ENCODE results near the gene WDR62.
A peak's percentile ranks its signal among the peaks of the same experiment; 100 is the strongest.
"Not testable (repeated sequence)": the region's sequence is repeated elsewhere in the genome, so short reads cannot be mapped to it uniquely, and the experiment has no call there.

Gene WDR62

GRCh38 chr19:36131221-36131620 lies 76.5 kb downstream of the WDR62 start:
- H3K27me3 ChIP-seq (ENCODE audit: control insufficient read depth, insufficient read depth, low read length); H3K9ac ChIP-seq (ENCODE audit: low read depth, low read length); H3K27ac ChIP-seq (ENCODE audit: low read depth, low read length); H3K4me3 ChIP-seq (ENCODE audit: low read depth, low read length); H3K36me3 ChIP-seq (ENCODE audit: control insufficient read depth, insufficient read depth, low read length); H3K9me3 ChIP-seq (ENCODE audit: control insufficient read depth, insufficient read depth, low read length); H3K4me1 ChIP-seq (ENCODE audit: control insufficient read depth, insufficient read depth, low read length): not testable (repeated sequence)

GRCh38 chr19:36134867-36135266 lies 80.2 kb downstream of the WDR62 start:
- not testable (repeated sequence) for H3K4me3 ChIP-seq (ENCODE audit: low read depth, low read length); H3K27me3 ChIP-seq (ENCODE audit: control insufficient read depth, insufficient read depth, low read length); H3K4me1 ChIP-seq (ENCODE audit: control insufficient read depth, insufficient read depth, low read length); H3K9me3 ChIP-seq (ENCODE audit: control insufficient read depth, insufficient read depth, low read length); H3K36me3 ChIP-seq (ENCODE audit: control insufficient read depth, insufficient read depth, low read length); H3K9ac ChIP-seq (ENCODE audit: low read depth, low read length); H3K27ac ChIP-seq (ENCODE audit: low read depth, low read length)

GRCh38 chr19:36136964-36137686 lies 82.4 kb downstream of the WDR62 start:
- Histone ChIP-seq H3K27me3 (ENCODE audit: control insufficient read depth, insufficient read depth, low read length) (no peaks in the 10 kb centered on the region), H3K9ac (ENCODE audit: low read depth, low read length) (no peak overlapping the region), H3K4me1 (ENCODE audit: control insufficient read depth, insufficient read depth, low read length) (peaks cover 5% of the 10 kb centered on the region; the same call in 1 of the 2 replicates), H3K9me3 (ENCODE audit: control insufficient read depth, insufficient read depth, low read length) (no peaks in the 10 kb centered on the region), H3K4me3 (ENCODE audit: low read depth, low read length) (no peak overlapping the region), H3K27ac (ENCODE audit: low read depth, low read length) (no peak overlapping the region), H3K36me3 (ENCODE audit: control insufficient read depth, insufficient read depth, low read length) (0 out of 2 replicates have a peak, but pooled peaks cover under 1% of the 10 kb centered on the region)

- peaks cover 5% of the 10 kb centered on the region; the same call in 1 of the 2 replicates for H3K4me1 ChIP-seq (ENCODE audit: control insufficient read depth, insufficient read depth, low read length)
- H3K9me3 ChIP-seq (ENCODE audit: control insufficient read depth, insufficient read depth, low read length) = no peaks in the 10 kb centered on the region
- H3K27me3 ChIP-seq (ENCODE audit: control insufficient read depth, insufficient read depth, low read length) = no peaks in the 10 kb centered on the region
- peak overlapping the region; percentile 96 for H3K27ac ChIP-seq (ENCODE audit: low read depth, low read length)
- H3K9ac ChIP-seq (ENCODE audit: low read depth, low read length) = no peak overlapping the region
- peaks cover 13% of the 10 kb centered on the region for H3K36me3 ChIP-seq (ENCODE audit: control insufficient read depth, insufficient read depth, low read length)
- peak overlapping the region; percentile 99 for H3K4me3 ChIP-seq (ENCODE audit: low read depth, low read length)
Measured at GRCh38 chr19:36139120-36139472, 84.4 kb downstream of the WDR62 start.

GRCh38 chr19:36139473-36140303 lies 85.0 kb downstream of the WDR62 start, which contains the start of gene CAPNS1:
CAPNS1 (plus strand) TSS chr19:36140066; CDS start chr19:36141012, 946 bp downstream.
- H3K9ac ChIP-seq (ENCODE audit: low read depth, low read length) = peak within 1 kb of the TSS; percentile 88
- no peaks in the 10 kb centered on the region for H3K9me3 ChIP-seq (ENCODE audit: control insufficient read depth, insufficient read depth, low read length)
- H3K36me3 ChIP-seq (ENCODE audit: control insufficient read depth, insufficient read depth, low read length) = peaks cover 19% of the 10 kb centered on the region
- H3K27ac ChIP-seq (ENCODE audit: low read depth, low read length) = peak within 1 kb of the TSS; percentile 96
- H3K27me3 ChIP-seq (ENCODE audit: control insufficient read depth, insufficient read depth, low read length) = no peaks in the 10 kb centered on the region
- H3K4me3 ChIP-seq (ENCODE audit: low read depth, low read length) = peak within 1 kb of the TSS; percentile 99
- H3K4me1 ChIP-seq (ENCODE audit: control insufficient read depth, insufficient read depth, low read length) = peaks cover 5% of the 10 kb centered on the region; the same call in 1 of the 2 replicates

GRCh38 chr19:36140304-36141038 lies 85.8 kb downstream of the WDR62 start:
- H3K27ac ChIP-seq (ENCODE audit: low read depth, low read length) = peak overlapping the region; percentile 96
- peak overlapping the region; percentile 88 for H3K9ac ChIP-seq (ENCODE audit: low read depth, low read length)
- peaks cover 26% of the 10 kb centered on the region for H3K36me3 ChIP-seq (ENCODE audit: control insufficient read depth, insufficient read depth, low read length)
- H3K9me3 ChIP-seq (ENCODE audit: control insufficient read depth, insufficient read depth, low read length) = no peaks in the 10 kb centered on the region
- H3K4me1 ChIP-seq (ENCODE audit: control insufficient read depth, insufficient read depth, low read length) = peaks cover 5% of the 10 kb centered on the region; the same call in 1 of the 2 replicates
- peak overlapping the region; percentile 99 for H3K4me3 ChIP-seq (ENCODE audit: low read depth, low read length)
- H3K27me3 ChIP-seq (ENCODE audit: control insufficient read depth, insufficient read depth, low read length) = no peaks in the 10 kb centered on the region

- Histone ChIP-seq H3K36me3 (ENCODE audit: control insufficient read depth, insufficient read depth, low read length) (peaks cover 34% of the 10 kb centered on the region), H3K4me3 (ENCODE audit: low read depth, low read length) (peak overlapping the region; percentile 99), H3K9ac (ENCODE audit: low read depth, low read length) (no peak overlapping the region), H3K27me3 (ENCODE audit: control insufficient read depth, insufficient read depth, low read length) (no peaks in the 10 kb centered on the region), H3K9me3 (ENCODE audit: control insufficient read depth, insufficient read depth, low read length) (no peaks in the 10 kb centered on the region), H3K27ac (ENCODE audit: low read depth, low read length) (peak overlapping the region; percentile 96), H3K4me1 (ENCODE audit: control insufficient read depth, insufficient read depth, low read length) (peaks cover 5% of the 10 kb centered on the region; the same call in 1 of the 2 replicates)
Measured at GRCh38 chr19:36141039-36141927, 86.6 kb downstream of the WDR62 start.

GRCh38 chr19:36142046-36142445 lies 87.3 kb downstream of the WDR62 start:
- Histone ChIP-seq H3K4me3 (ENCODE audit: low read depth, low read length) (peak overlapping the region; percentile 59; the same call in 1 of the 2 replicates), H3K27ac (ENCODE audit: low read depth, low read length) (no peak overlapping the region), H3K9me3 (ENCODE audit: control insufficient read depth, insufficient read depth, low read length) (no peaks in the 10 kb centered on the region), H3K36me3 (ENCODE audit: control insufficient read depth, insufficient read depth, low read length) (peaks cover 41% of the 10 kb centered on the region), H3K9ac (ENCODE audit: low read depth, low read length) (no peak overlapping the region), H3K27me3 (ENCODE audit: control insufficient read depth, insufficient read depth, low read length) (no peaks in the 10 kb centered on the region), H3K4me1 (ENCODE audit: control insufficient read depth, insufficient read depth, low read length) (peaks cover 5% of the 10 kb centered on the region; the same call in 1 of the 2 replicates)

GRCh38 chr19:36142496-36142895 lies 87.8 kb downstream of the WDR62 start:
- Histone ChIP-seq H3K4me1 (ENCODE audit: control insufficient read depth, insufficient read depth, low read length) (peaks cover 5% of the 10 kb centered on the region; the same call in 1 of the 2 replicates), H3K9me3 (ENCODE audit: control insufficient read depth, insufficient read depth, low read length) (no peaks in the 10 kb centered on the region), H3K9ac (ENCODE audit: low read depth, low read length) (no peak overlapping the region), H3K4me3 (ENCODE audit: low read depth, low read length) (no peak overlapping the region), H3K27me3 (ENCODE audit: control insufficient read depth, insufficient read depth, low read length) (no peaks in the 10 kb centered on the region), H3K27ac (ENCODE audit: low read depth, low read length) (no peak overlapping the region), H3K36me3 (ENCODE audit: control insufficient read depth, insufficient read depth, low read length) (peaks cover 44% of the 10 kb centered on the region)

- peaks cover 5% of the 10 kb centered on the region; the same call in 1 of the 2 replicates for H3K4me1 ChIP-seq (ENCODE audit: control insufficient read depth, insufficient read depth, low read length)
- peaks cover 62% of the 10 kb centered on the region for H3K36me3 ChIP-seq (ENCODE audit: control insufficient read depth, insufficient read depth, low read length)
- no peak overlapping the region for H3K27ac ChIP-seq (ENCODE audit: low read depth, low read length)
- no peaks in the 10 kb centered on the region for H3K27me3 ChIP-seq (ENCODE audit: control insufficient read depth, insufficient read depth, low read length)
- no peak overlapping the region for H3K9ac ChIP-seq (ENCODE audit: low read depth, low read length)
- H3K4me3 ChIP-seq (ENCODE audit: low read depth, low read length) = no peak overlapping the region
- H3K9me3 ChIP-seq (ENCODE audit: control insufficient read depth, insufficient read depth, low read length) = no peaks in the 10 kb centered on the region
Measured at GRCh38 chr19:36144624-36145023, 89.9 kb downstream of the WDR62 start.
